Measurements from ENCODE around the gene ATP6V0C. TPM values are rescaled to one million over a fixed set of nuclear protein-coding genes. Genes with fewer than 3 reads are reported as not detected.
A peak's percentile ranks its signal among the peaks of the same experiment; 100 is the strongest.

Gene ATP6V0C
- total and polyA plus RNA-seq, 2 donors (not counting 1 experiment from before 2014, with no cell fraction given): 118 to 176 TPM

DNA sequence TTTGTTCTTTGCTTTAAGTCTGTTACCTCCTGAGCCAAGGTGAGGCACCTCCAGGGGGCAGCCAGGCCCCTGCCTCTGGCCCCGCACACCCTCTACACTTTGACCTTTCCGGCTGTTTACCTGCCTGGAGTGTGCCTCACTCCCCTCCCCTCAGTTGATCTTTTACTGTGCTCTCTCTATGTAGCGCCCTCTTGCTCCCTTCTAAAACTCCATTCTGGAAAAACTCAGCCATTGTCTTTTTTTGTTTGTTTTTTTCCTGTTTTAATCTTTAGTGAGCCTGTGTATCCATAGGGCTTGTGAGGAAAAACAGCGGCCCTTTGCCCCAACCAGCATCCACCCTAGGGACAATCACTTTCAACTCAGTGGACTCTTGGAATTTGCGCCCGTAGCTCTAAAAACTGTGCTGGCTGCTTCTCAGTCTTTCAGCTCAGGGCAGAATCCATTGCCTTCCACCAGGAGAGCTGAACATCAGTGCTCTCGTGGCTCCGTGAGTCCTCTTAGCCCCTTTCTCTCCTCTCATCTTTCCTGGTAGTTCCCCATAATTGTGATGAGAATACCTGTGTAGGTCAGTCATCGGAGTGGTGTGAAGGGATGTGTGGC lies 10.7 kb downstream of the ATP6V0C start:
- Histone ChIP-seq H3K4me3 (ENCODE audit: control extremely low read depth in 1 of 5, extremely low read depth in 1 of 5, insufficient read depth in 1 of 5, low read depth in 2 of 5, low read length in 4 of 5) (no peak overlapping the region), H3K9ac (ENCODE audit: low read length) (no peak overlapping the region), H3K4me2 (replicated peaks; ENCODE audit: low read depth, low read length, poor library complexity, severe bottlenecking) (no peak overlapping the region), H3K27ac (ENCODE audit: low read length in 2 of 2) (no peak overlapping the region), H3K9me3 (ENCODE audit: control extremely low read depth in 1 of 3, control insufficient read depth in 2 of 3, insufficient read depth in 1 of 3, low read length in 2 of 3) (peaks cover 0 to 3% (median 0%) of the 10 kb centered on the region in 3 donors), H3K27me3 (replicated peaks in 1 of 4; ENCODE audit: control extremely low read depth in 1 of 4, control insufficient read depth in 3 of 4, insufficient read depth in 4 of 4, low read length in 3 of 4) (no peaks in the 10 kb centered on the region), H2AFZ (ENCODE audit: insufficient read depth, low read depth, low read length, poor library complexity, severe bottlenecking) (no peak overlapping the region), H3K4me1 (ENCODE audit: control insufficient read depth in 2 of 2, insufficient read depth in 2 of 2, low read length in 2 of 2) (peaks cover 12 to 17% of the 10 kb centered on the region in 2 donors), H3K36me3 (replicated peaks in 1 of 2; ENCODE audit: control extremely low read depth in 1 of 2, control insufficient read depth in 1 of 2, extremely low read depth in 1 of 2, insufficient read depth in 2 of 2, low read length in 1 of 2) (peaks cover 0 to 67% of the 10 kb centered on the region in 2 experiments), H3K79me2 (ENCODE audit: control insufficient read depth, insufficient read depth, low read length) (peaks cover 76% of the 10 kb centered on the region), H4K20me1 (ENCODE audit: control insufficient read depth, insufficient read depth, low read length, poor library complexity, severe bottlenecking) (peaks cover 25% of the 10 kb centered on the region)
- Mint-ChIP-seq H3K4me1 (peaks cover 29% of the 10 kb centered on the region), H3K27ac (peak overlapping the region; percentile 47), H3K9me3 (ENCODE audit: insufficient read depth) (no peaks in the 10 kb centered on the region), H3K27me3 (no peaks in the 10 kb centered on the region), H3K4me3 (no peak overlapping the region)
- DNase-seq: no peak
- ATAC-seq (ENCODE audit: low read depth): no peak
- 98% methylated on average over 6 of the region's 9 CpGs for WGBS (ENCODE audit: insufficient coverage)
- POLR2A ChIA-PET: no interaction called here
- CTCF ChIA-PET: no interaction called here
- intact Hi-C loops (cut with micrococcal nuclease): no loop called here
- TF ChIP-seq EZH2 (IDR thresholded peaks at IDR 0.05; ENCODE audit: borderline replicate concordance, insufficient read depth, low read depth, low read length, poor library complexity, severe bottlenecking): no peak
- TF ChIP-seq, protein P1, sequence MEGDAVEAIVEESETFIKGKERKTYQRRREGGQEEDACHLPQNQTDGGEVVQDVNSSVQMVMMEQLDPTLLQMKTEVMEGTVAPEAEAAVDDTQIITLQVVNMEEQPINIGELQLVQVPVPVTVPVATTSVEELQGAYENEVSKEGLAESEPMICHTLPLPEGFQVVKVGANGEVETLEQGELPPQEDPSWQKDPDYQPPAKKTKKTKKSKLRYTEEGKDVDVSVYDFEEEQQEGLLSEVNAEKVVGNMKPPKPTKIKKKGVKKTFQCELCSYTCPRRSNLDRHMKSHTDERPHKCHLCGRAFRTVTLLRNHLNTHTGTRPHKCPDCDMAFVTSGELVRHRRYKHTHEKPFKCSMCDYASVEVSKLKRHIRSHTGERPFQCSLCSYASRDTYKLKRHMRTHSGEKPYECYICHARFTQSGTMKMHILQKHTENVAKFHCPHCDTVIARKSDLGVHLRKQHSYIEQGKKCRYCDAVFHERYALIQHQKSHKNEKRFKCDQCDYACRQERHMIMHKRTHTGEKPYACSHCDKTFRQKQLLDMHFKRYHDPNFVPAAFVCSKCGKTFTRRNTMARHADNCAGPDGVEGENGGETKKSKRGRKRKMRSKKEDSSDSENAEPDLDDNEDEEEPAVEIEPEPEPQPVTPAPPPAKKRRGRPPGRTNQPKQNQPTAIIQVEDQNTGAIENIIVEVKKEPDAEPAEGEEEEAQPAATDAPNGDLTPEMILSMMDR (IDR thresholded peaks at IDR 0.05): no peak

DNA sequence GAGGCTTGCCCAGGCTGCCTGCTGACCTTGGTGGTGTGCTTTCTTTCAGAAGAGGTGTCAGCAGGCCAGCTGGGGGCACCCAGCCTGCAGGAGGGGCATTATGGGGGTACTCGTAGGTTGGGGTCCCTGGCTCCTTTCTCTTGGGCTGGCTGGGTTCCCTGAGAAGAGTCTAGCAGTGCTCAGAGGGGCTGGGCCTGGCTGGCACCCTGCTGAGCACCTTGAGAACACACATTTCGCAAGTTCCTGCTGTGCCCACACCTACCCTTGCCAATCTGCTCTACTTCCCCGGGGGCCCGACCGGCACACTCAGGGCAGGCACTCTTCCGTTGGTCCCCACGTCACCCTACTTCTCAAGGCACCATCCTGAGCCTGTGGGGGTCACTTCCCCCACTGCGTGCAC lies 12.4 kb downstream of the ATP6V0C start:
- ChIA-PET CTCF (no interaction called here), POLR2A (no interaction called here)
- DNase-seq: no peak

More for the DNA sequence above, 12.4 kb downstream of the ATP6V0C start:
- H3K4me2 ChIP-seq (replicated peaks; ENCODE audit: low read depth, low read length, poor library complexity, severe bottlenecking): no peak overlapping the region
- H3K27ac ChIP-seq (ENCODE audit: low read length in 2 of 2): no peak overlapping the region
- peaks cover 19% of the 10 kb centered on the region for H3K4me1 Mint-ChIP-seq
- peaks cover 7 to 9% of the 10 kb centered on the region in 2 donors for H3K4me1 ChIP-seq (ENCODE audit: control insufficient read depth in 2 of 2, insufficient read depth in 2 of 2, low read length in 2 of 2)
- H3K79me2 ChIP-seq (ENCODE audit: control insufficient read depth, insufficient read depth, low read length): peaks cover 78% of the 10 kb centered on the region
- H3K27me3 ChIP-seq (replicated peaks in 1 of 4; ENCODE audit: control extremely low read depth in 1 of 4, control insufficient read depth in 3 of 4, insufficient read depth in 4 of 4, low read length in 3 of 4): no peaks in the 10 kb centered on the region
- no peak overlapping the region for H3K27ac Mint-ChIP-seq
- H3K27me3 Mint-ChIP-seq: no peaks in the 10 kb centered on the region
- intact Hi-C loops (cut with micrococcal nuclease): no loop called here
- no peak overlapping the region for H3K4me3 Mint-ChIP-seq
- H3K4me3 ChIP-seq (ENCODE audit: control extremely low read depth in 1 of 5, extremely low read depth in 1 of 5, insufficient read depth in 1 of 5, low read depth in 2 of 5, low read length in 4 of 5): no peak overlapping the region
- ATAC-seq (ENCODE audit: low read depth): no peak
- H3K9me3 Mint-ChIP-seq (ENCODE audit: insufficient read depth): no peaks in the 10 kb centered on the region
- H2AFZ ChIP-seq (ENCODE audit: insufficient read depth, low read depth, low read length, poor library complexity, severe bottlenecking): no peak overlapping the region
- H4K20me1 ChIP-seq (ENCODE audit: control insufficient read depth, insufficient read depth, low read length, poor library complexity, severe bottlenecking): peaks cover 18% of the 10 kb centered on the region
- no peak for TF ChIP-seq EZH2 (IDR thresholded peaks at IDR 0.05; ENCODE audit: borderline replicate concordance, insufficient read depth, low read depth, low read length, poor library complexity, severe bottlenecking)
- TF ChIP-seq, protein P1 (IDR thresholded peaks at IDR 0.05): no peak
- peaks cover 0 to 70% of the 10 kb centered on the region in 2 experiments for H3K36me3 ChIP-seq (replicated peaks in 1 of 2; ENCODE audit: control extremely low read depth in 1 of 2, control insufficient read depth in 1 of 2, extremely low read depth in 1 of 2, insufficient read depth in 2 of 2, low read length in 1 of 2)
- WGBS (ENCODE audit: insufficient coverage): 87% methylated on average over 7 of the region's 8 CpGs
- no peak overlapping the region for H3K9ac ChIP-seq (ENCODE audit: low read length)
- peaks cover 0 to 1% (median 0%) of the 10 kb centered on the region in 3 donors for H3K9me3 ChIP-seq (ENCODE audit: control extremely low read depth in 1 of 3, control insufficient read depth in 2 of 3, insufficient read depth in 1 of 3, low read length in 2 of 3)
